NCI-H2081 treated with DMSO at 0.1 percent for 48 hours (cell line): Measurements from ENCODE around the gene GIMAP5.

Experiments used
- DNase-seq: peaks from one replicate; lab custom pipeline; 2025; lab: John Stamatoyannopoulos, UW

GIMAP5 gene

DNA sequence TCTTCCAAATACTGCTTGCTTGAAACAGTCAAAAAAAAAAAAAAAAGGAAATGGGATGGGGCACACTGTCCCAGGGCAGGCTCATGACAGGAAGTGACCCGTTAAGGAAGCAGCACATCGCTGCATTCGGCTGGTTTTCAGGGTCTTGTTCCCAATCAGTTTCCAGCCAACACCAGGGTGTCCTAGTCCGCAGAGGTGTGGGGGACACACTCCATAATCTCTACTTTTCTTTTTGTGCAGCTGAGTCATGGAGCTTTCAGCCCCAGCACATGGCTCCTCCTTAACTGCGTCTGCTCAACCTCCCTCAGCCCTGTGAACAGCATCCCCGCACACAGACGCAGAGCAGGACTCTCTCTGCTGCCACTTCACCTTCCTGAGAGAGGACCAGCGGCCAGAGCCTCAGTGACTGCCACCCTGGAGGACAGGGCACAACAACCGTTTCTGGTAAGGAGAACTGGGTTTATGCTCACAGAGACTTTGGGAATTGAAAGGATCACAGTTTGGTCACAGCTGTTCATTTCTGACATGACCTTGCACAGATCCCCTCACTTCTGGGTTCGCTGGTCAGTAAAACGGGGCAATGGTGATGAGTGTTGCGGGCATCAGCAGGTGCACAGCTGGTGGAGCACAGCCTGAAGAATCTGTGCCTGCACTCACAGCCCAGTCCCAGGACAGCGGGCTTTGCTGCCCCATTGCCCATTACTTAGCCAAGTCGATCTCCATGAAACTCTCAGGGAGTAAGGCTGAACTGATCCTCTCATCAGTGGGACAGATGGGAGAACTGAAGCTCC, at the start of gene GIMAP5:
Gene GIMAP5, plus strand, starts transcription at position 154 of the 791 bp plus-strand sequence. CDS start 3,467 bp downstream, outside the sequence.
- no peak for DNase-seq

DNA sequence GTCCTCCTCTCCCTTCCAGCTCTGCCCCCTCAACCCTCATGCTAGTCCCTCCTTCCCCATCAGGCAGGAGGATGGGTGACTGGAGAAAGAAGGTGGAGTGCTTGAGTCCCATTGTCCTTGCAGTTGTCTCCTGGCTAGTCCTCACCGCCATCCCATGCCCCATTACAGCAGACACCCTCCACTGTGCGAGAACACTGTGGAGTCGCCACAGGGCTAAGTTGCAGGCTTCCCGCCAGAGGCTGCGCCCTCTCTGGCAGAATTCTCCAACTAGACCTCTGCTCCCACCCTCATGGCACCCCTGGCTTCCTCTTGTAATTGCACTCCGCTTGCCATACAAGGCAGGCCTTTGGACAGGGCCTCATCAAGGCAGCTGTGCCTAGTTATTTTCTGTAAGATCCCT, 48.6 kb upstream of the GIMAP5 start:
- DNase-seq: no peak

DNA sequence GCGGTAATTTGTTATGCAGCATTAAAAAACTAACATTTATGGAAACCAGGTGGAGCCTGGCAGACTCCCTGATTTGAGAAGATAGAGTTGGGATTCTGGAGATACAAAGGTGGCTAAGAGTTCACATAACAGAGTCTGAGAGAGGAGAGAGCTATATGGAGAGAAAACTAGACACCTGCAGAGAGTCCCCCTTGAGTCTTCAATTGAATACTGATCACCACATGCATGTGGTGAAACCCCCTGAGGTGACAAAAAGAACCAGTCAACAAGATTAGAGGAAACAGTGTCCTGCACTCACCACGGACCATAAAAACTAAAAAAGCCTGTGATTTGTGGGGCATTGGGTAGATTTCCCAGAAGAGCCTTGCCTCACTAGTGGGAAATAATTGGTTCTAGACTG, 41.6 kb upstream of the GIMAP5 start:
- no peak for DNase-seq

DNA sequence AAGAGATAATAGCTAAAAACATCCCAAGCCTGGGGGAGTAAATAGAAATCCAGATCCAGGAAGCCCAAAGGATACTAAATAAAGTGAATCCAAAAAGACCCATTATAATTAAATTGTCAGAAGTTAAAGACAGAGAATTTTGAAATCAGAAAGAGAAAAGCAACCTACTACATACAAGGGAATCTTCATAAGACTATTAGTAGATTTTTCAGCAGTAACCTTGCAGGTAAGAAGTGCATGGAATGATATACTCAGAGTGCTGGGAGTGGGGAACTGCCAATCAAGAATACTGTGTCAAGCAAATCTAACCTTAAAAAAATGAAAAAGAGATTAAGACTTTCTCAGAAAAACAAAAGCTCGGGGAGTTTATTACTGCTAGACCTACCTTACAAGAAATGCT, 34.0 kb upstream of the GIMAP5 start:
- DNase-seq: no peak

DNA sequence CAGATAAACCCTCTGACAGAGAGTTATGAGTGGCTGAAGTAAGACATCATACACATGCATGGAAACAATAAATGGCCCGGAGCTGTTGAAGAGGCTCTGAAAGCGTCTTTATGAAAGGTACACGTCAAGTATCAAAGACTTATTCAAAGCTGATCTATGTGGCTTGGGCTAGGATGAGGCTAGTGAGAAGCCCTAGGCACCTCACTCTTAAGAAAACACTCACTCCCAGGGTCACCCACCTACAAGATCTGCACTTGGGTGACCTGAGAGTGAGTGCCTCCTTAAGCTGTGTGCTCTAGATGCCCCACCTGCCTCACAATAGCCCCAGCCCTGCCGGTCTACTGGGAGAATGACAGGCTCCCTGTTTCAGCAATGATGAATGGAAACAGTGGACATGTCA, 21.9 kb upstream of the GIMAP5 start:
- DNase-seq: no peak

DNA sequence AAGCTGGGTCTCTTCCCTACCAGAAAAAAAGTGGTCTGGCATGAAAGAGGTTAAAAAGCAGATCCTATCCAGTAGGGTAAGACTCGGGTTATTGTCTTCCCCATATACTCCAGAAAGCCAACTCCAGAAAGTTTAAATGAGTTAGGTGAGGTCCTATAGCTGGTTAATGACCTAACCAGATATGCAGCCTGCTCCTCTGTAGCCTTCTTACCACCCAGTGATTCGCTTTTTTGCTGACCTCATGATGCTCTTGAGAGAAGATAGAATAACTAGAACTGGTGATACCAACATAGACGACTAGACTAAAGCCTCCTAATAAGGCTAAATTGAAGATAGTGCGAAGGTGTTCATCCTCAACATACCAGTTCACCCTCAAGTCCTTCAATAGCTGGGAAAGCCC, 21.5 kb upstream of the GIMAP5 start:
- DNase-seq: no peak

DNA sequence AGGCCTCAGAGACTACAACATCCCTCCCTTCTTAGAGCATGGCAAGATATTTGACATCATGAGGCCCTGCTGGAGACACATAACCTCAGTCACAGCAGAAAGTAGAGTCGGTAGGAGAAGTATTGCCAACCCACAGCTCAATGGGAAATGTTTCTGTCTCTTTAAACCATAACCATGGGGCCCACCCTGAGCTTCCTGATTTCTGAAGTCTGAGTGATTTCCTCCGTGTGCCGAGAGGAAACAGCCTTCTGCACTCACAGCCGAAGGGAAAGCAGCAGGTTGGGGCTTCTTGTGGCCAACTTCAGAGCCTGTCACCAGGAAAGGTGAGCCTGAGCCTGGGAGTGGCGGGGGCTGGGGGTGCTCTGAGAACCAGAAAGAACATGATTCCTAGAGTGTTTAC, 20.9 kb upstream of the GIMAP5 start, which contains the start of gene GIMAP1:
Gene GIMAP1, plus strand, starts transcription at position 246 of the 400 bp plus-strand sequence. CDS start 2,435 bp downstream, outside the sequence.
- DNase-seq: no peak

DNA sequence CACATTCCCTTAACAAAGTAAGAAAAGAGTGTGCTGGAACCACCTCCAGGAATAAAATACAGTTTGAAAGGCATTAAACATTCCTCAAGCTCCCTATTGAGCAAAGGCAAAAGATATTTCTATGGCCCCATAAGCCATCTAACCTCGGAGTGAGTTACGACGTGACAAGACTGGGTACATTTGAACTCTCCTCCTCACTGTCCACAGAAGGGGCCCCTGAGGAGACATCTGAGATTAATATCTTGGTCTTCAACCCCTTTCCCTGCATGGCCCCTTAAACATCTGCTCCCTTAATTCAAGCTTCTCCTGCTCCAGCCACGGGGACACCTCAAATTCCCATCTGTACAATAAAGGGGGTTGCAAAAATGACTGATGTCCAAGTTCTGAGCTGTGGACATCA, 20.3 kb upstream of the GIMAP5 start:
- DNase-seq: no peak

DNA sequence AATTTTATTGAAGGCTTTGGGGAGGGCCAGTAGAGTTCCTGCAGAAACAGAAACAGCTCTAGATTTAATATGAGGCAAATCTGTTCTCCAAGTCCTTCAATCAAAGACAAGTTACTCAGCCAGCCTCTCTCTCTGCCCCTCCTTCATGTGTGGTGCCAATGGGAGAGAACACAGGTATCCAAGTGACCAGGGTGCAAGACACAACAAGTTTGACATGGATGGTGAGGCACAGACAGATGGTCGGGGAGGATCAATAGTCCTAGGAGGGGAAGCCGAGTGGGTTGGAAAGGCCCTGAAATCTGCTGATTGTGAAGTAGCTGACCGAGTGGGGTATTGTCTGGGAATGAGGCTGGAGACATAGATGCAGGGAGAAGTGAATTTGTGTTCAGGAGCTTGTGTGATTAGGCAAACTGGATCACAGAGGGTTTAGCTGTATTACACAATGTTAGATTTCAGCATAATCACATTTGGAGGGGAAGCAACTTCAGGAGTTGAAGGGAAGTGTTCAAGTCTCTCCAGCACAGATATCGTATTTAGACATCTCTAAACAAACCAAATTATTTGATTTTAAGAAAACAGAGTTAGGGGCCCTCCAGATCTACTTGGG, 19.3 kb upstream of the GIMAP5 start:
- DNase-seq: no peak

DNA sequence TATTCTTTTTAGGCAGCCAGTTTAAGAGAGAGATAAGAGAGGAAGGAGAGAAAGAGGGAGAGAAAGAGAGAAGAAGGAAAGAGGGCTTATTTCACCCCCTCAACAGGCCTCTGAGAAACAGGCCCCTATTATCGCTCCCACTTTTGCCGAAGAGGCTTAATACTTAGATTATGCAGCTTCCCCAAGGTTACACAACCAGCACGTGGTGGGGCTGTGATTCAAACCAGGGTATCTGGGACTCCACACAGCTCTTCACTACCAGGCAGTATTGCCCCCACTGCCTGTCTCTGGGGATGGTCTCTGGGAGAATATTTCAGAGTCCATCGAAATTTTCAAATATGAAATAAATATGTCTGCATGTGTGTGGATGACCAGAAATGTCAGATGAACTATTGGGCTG, 17.8 kb upstream of the GIMAP5 start:
- DNase-seq: no peak

DNA sequence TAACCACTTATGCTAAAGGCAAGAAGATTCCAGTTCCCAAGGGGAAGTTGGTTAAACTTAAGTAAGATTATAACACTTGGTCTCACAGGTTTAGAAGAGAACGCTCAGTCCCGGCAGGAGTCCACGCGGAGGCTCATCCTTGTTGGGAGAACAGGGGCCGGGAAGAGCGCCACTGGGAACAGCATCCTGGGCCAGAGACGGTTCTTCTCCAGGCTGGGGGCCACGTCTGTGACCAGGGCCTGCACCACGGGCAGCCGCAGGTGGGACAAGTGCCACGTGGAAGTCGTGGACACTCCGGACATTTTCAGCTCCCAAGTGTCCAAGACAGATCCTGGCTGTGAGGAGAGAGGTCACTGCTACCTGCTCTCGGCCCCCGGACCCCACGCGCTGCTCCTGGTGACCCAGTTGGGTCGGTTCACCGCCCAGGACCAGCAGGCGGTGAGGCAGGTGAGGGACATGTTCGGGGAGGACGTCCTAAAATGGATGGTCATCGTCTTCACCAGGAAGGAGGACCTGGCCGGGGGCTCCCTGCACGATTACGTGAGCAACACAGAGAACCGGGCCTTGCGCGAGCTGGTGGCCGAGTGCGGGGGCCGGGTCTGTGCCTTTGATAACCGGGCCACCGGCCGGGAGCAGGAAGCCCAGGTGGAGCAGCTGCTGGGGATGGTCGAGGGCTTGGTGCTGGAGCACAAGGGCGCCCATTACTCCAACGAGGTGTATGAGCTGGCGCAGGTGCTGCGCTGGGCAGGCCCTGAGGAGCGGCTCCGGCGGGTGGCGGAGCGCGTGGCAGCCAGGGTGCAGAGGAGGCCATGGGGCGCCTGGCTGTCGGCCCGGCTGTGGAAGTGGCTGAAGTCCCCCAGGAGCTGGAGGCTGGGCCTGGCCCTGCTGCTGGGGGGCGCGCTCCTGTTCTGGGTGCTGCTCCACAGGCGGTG, 17.0 kb upstream of the GIMAP5 start:
- no peak for DNase-seq

DNA sequence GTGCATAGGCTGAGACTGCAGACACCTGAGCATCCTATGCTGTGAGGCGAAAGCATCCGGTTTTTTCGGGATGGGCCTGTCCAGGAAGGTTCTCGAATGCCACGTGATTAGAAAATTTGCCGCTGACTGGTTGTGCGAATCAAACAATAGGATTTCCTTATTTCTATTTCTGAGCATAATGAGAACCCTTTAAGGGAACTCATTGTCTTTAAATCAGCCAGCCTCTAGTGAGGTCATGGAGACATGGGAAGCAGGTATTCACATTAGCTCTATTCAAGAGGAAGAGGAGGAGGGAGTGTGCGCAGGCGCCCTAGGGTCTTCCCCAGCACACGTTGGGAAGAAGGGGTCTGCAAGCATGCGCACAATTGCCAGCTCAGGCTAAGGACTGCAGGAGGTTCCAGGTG, 15.2 kb upstream of the GIMAP5 start:
- DNase-seq: no peak

DNA sequence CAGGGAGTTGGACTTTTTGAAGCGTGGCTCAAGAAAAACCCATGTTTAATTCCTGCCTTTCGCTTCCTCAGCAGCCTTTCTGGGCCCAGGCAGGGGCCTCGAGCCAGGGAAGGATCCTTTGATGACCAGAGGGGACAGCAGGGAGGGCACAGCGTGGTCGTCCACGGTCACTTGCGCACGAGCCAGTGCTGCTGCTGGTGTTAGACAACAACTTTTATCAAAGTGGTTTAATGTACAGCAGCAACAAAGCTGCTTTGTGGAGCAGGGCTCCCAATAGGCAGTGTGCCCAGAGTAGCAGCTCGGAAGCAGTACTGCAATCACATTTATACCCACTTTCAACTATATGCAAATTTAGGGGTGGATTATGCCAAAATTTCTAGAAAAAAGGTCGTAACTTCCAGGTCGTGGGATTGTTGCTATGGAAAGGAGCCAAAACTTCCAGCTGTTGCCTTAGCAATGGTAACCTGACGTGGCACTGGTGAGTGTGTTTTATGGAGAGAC, 14.7 kb upstream of the GIMAP5 start:
- no peak for DNase-seq

DNA sequence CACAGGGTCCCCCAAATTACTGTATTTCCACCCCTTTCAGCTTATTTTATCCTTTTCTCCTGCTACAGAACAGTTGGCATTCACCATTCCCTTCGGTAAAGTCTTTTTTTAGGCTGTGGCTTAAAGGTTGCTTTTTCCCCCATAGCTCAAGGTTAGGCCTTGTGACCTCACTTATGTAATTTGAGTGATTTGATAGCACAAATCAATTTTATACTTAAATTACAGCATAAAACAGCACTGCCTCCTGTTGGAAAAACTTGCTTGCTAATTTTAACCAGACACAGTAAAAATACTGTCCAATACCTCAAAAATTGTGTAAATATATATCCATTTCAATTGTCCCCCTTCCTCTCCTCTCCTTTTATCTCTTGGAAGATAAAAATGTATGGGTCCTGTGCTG, 13.8 kb upstream of the GIMAP5 start:
- no peak for DNase-seq

DNA sequence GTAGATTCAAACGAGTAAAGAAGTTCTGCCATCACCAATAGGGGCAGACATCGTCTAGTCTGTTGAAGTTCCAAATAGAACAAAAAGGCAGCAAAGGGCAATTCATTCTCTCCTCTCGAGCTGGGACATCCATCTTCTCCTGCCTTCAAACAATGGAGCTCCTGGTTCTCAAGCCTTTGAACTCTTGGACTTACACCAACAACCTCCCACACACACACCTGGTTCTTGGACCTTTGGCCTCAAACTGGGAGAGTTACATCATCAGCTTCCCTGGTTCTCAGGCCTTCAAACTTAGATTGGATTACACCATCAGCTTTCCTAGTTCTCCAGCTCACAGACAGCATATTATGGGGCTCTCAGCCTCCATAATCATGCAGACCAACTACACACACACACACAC, 9.8 kb upstream of the GIMAP5 start:
- no peak for DNase-seq

DNA sequence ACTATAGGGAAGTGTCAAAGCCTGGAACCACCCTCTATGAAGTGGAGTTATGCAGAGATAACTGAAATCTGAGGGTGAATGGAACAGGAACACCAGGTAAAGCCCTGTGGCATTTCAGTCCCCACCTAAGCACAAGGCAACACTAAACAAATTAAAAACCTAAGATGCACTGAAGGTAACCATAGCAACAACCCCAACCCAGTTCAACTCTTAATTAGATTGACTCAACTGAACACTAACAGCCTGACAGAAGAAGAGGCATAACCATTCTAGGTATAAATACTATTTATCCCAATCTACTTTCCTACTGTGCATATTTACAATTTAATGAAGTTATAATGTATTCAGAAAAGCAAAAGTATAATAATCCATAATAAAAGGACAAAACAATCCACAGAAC, 9.2 kb upstream of the GIMAP5 start:
- DNase-seq: no peak

DNA sequence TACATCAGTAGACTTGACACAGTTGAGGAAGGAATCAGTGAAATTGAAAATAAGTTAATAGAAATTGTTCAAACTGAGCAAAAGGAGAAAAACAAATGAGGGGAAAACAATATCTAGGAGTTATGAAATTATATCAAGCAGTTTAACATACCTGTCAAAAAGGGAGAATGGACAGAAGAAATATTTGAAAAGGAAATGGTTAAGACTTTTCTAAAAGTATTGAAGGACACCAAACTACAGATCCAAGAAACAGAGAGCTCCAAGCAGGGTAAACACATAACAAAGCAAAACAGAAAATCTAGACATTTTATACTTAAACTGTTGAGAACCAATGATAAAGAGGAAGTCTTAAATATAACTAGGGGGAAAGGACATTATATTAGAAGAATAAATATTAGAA, 8.6 kb upstream of the GIMAP5 start:
- DNase-seq: no peak

DNA sequence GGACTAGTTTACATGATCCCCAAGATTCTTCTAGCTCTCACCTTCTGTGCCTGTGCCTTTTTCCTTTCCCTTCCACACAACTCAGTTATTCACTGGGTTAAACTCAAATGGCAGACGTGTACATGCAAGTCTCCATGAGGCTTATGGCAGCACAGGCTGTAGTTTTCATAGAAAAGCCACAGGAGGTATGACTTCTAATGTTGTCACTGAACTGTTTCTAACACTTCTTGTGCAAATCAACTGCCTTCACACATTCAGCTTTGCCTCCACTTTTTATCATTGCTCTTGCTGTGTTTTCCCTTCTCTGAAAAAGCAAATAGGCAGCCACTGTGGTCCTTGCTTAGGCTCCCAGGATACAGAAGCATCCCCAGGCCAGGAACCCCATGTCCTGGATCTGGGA, 5.3 kb upstream of the GIMAP5 start:
- DNase-seq: no peak

DNA sequence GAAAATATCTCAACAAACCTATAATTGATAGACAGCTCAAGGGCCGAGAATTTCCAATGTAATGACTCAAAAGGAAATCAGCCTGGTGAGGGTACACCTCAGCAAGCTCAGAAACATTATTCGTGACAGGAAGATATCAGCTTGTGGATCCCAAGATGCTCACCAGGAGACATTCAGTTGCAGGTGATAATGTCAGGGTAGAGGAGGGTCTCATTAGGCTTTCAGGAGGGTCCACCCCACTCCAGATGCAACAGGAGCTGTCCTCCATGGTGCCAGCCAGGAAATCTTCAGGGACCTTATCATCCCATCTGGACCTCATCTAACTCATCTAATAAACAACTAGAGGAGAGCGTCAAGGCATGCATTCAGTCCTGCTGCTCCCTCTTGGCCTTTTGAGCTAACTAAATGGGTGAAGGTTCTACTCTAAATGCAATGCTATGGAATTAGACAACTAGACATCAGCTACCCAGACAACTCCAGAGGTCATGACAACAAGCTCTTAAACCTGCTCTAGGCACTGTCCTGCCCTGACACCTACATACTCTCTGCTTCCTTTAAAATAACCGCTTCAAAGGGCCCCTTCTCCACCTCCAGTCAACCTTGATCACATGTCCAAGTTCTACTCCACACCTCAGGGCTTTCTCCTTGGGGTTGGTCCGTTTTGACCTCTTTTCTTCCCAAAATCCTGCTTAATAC, 4.3 kb upstream of the GIMAP5 start:
- DNase-seq: no peak

DNA sequence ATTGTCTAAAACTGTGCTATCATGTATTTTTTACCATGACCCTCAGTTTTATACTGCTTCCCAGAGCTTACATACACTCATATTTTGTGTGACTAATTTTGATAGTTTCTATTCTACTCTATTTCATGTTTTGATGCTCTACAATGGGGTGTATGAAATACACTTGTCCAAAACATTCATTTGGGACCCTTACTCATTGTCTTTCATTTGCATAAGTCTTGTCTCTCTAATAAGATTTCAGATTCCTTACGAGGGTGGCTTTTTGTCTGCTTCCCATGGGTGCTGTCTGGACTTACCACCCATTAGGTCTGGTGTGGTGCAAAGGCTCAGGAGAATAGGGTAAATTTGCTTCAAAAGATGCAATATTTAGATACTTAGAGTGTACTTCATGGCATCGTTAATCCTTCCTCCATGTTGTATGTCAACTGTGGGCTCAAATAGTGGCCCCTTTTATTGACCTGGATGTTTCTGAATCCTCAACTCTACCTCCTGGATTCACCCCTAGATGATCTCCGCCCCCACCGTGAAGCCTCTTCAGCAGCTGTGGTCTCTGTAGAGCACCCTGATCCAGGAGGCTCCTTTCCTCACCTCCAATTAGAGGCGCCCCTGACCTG, 3.6 kb upstream of the GIMAP5 start:
- DNase-seq: no peak

DNA sequence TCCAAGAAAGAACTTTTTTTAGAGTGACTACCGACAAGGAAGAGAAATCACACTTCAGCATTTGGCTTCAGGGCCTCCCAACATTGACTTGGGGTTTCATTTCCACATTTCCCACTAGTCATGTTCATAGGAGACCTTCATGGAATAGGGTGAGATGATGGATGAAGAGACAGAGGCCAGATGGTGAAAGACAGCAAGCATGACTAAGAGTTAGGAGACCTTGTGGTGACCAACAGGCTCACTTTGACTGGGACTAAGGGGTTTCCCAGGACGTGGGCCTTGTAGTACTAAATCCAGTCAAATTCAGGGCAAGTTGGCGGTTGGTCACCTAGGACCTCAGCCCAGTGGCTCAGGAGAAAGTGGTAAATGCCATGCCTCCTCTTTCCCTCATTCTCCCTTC, 3.0 kb upstream of the GIMAP5 start:
- DNase-seq: no peak
